Stimulated activated naive CD4-positive, alpha-beta T cell treated with Interleukin-2 at 50 U/mL for 16 hours (primary cell): ENCODE data around the gene TUFT1.

Source experiments
- DNase-seq: peaks from one replicate; lab custom pipeline; 2025; lab: John Stamatoyannopoulos, UW

The TUFT1 gene

DNA sequence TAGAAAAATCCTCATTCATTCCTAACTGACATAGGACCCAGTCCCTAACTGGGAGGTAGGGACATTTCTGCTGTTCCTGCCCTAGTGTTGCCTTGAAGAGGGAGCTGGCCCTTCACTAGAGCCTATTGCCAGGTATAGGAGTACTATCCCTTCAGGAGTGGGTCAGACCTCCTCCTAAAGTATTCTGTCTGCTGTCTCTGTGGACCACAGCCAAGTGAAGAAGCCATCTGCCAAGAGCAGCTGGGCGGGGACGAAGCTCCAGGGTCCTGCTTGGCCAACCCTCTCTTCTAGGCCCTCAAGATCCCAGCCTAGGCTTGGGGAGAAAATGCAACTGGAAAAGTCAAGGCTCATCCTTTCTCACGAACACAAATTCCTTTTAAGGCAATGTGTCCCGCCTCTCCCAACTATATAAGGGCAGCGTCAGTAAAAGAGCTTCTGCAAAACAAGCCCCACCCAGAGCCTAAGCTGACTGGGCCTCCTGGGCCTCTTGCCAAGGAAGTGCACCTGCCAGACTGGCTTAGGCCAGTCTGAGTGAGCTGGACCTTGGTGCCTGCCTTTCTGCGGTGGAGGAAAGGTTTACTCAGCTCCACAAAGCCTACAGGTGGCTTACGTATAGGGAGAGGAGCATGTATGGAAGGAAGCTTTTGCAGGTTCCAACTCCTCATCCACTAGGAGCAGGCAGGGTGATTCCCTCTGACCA is 638 bp upstream of the TUFT1 start:
- no peak for DNase-seq

GRCh38 chr1:151540982-151541377 is 871 bp downstream of the TUFT1 start:
- no peak for DNase-seq

GRCh38 chr1:151541752-151542151 is 1.6 kb downstream of the TUFT1 start:
- DNase-seq, result no peak

- DNase-seq, result no peak
These were observed 2.6 kb downstream of the TUFT1 start for GRCh38 chr1:151542710-151543129.

GRCh38 chr1:151545542-151545941 is 5.4 kb downstream of the TUFT1 start:
- no peak for DNase-seq

DNA sequence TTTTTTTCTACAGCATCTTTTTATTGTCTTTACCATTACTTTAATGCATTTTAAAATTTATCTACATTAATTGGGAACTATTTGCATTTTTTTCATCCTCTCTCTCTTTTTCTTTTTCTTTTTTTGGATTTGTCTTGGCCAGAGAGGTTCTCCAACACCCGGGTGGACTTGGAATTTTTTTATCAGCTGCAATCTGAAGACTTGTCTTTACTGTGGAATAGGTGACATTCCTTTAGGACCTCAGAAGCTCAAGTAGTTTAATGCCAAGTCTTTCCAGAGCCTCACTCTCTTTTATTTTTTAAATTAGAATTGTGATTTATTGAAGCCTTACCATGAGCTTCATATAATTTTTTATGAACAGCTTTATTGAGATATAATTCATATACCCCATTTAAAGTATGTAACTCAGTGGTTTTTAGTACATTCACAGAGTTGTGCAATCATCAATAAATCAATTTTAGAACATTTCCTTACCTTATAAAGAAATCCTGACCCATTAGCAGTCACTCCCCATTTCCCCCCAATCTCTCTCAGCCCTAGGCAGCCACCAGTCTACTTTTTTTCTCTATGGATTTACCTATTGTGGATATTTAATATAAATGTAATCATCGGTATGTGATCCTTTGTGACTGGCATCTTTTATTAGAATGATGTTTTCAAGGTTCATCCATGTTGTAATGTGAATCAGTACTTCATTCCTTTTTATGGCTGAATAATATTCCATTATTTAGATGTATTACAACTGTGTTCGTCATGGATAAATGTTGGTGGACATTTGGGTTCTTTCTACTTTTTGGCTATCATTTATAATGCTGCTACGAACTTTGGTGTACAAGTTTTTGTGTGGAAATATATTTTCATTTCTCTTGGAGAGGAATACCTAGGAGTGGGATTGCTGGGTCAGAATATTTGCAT is 6.2 kb downstream of the TUFT1 start:
- DNase-seq, result no peak

- DNase-seq, result no peak
These were observed 7.2 kb downstream of the TUFT1 start for GRCh38 chr1:151547119-151547899.

GRCh38 chr1:151547900-151548230 is 7.8 kb downstream of the TUFT1 start:
- DNase-seq, result no peak

- DNase-seq, result no peak
These were observed 9.1 kb downstream of the TUFT1 start for GRCh38 chr1:151549199-151549598.

GRCh38 chr1:151553659-151554058 is 13.6 kb downstream of the TUFT1 start:
- no peak for DNase-seq

DNA sequence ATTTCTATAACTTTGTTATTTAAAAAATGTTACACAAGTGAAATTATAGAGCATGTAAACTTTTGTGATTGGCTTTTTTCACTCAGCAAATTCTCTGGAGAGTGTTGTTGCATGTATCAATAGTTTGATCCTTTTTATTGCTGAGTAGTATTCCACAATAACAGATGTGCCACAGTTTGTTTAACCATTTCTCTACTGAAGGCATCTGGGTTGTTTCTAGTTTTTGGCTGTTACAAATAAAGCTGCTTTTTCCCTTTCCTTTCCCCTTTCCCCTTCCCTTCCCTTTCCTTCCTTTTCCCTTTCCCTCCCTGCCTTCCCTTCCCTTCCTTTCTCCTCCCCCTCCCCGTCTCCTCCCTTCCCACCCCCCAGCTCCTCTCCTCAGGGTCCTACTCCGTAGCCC is 15.9 kb downstream of the TUFT1 start:
- DNase-seq, result no peak

- no peak for DNase-seq
These were observed 22.6 kb downstream of the TUFT1 start for GRCh38 chr1:151562661-151563060.

GRCh38 chr1:151563376-151563775 is 23.3 kb downstream of the TUFT1 start:
- no peak for DNase-seq

DNA sequence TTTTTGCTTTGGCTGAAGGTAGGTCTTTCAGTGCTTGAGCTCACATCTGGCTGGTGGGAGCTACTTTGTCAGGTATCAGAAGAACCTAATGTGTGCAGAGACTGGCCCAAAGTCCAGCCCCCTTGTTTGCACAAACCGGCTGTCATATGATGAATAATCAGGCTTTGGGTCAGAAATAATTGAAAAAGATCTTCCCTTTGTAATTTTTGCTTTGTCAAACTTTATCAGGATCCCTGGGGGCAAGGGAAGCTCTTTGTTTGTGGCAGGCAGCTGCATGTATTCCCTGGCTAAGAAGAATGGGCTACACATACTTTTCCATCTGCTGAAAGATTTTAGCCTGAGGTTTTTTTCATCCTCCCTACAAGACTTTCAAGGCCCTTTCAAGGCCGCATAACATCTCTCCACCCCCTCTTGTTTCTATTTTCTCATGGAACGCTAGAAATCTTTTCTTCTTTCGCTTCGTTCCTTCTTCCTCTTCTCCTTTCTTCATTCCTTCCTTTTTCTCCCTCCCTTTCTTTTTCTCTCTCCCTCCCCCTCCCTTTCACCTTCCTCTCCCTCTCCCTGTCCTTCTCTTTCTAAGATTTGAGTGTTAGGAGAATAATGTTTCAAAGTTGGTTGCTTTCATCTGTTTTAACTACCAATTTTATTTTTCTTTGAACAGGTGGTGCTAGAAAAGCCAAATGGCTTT is 25.5 kb downstream of the TUFT1 start:
- DNase-seq, result no peak

GRCh38 chr1:151568626-151569088 is 28.5 kb downstream of the TUFT1 start:
- DNase-seq, result no peak

DNA sequence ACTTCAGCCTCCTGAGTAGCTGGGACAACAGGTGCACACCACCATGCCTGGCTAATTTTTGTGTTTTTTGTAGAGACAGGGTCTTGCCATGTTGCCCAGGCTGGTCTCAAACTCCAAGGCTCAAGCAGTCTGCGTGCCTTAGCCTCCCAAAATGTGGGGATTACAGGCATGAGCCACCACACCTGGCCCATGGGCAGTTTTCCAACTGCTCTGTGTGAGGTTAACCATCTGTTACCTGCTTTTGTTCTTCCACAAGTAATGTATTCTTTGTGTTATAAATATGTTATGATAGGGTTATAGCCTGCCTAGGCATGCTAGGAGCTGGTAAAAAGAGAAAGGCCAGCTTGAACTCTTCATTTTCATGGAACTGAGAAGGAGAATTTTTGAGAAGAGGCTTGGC is 30.7 kb downstream of the TUFT1 start:
- DNase-seq, result no peak

GRCh38 chr1:151574575-151575529 is 34.7 kb downstream of the TUFT1 start:
- DNase-seq, result no peak

DNA sequence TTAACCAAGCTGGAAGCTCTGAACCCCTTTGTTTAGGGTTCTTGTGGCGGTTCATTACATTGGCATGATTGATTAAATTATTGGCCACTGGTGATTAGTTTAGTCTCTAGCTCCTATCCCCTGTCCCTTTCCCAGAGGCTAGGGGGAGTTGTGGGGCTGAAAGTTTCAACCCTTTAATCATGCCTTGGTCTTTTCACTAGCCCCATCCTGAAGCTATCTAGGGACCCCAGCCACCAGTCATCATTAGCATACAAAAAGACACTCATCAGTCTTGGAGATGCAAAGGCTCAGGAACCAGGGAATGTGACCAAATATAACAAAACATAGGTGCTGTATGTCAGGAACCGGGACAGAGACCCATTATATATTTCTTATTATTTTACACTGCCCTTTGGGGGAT is 37.1 kb downstream of the TUFT1 start:
- DNase-seq, result no peak

- DNase-seq, result no peak
These were observed 38.8 kb downstream of the TUFT1 start for GRCh38 chr1:151578941-151579340.

DNA sequence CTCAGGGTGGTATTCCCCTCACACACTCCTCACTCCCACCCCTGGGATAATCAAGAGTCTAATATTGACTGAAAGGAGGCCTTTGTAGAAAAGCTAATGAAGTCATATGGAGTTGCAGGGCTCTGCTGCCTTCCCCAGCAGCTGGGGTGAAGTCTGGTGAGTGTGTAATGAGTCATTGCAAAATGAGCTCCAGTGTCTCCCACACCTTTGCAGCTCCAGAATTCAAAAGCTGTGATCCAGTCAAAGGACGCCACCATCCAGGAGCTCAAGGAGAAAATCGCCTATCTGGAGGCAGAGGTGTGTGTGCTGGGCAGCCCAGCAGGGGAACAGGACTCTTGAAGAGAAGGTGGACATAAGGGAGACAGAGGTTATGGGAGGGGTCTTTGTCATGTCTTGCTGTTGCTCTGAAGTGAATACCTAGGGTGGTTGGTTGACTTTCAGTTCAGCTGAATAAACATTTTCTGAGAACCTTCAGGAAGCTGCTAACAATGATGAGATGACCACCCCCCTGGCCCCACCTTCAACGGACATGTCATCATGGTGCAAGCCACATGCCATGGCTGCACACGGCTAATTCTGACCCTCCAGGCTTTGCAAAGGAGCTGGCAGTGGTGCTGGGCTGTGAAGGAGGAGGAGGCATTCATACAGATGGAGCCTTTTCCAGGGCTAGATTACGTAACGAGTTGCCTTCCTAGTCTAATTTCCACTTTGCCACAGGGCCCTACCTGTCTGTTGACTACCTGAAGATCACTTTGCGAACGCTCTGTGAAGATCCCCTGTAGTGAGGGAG is 39.5 kb downstream of the TUFT1 start:
- no peak for DNase-seq
